GM12891 (cell line): ENCODE results near the gene TMEM129.

Experiments
- PAX5 ChIP-seq: IDR thresholded peaks from 2 replicates; pipeline ENCODE4 v1.6.1; 2011; ENCODE audit warnings: low read length, moderate library complexity, mild to moderate bottlenecking; ENCODE audit not compliant: insufficient read depth, severe bottlenecking
- POLR2A ChIP-seq: IDR thresholded peaks from 2 replicates; pipeline ENCODE4 v1.6.1; 2011; ENCODE audit warnings: low read depth, low read length, control low read depth
- TAF1 ChIP-seq: IDR thresholded peaks from 2 replicates; pipeline ENCODE4 v1.6.1; 2011; ENCODE audit warnings: low read depth, low read length, control low read depth

- TF ChIP-seq TAF1: no peak
- TF ChIP-seq POLR2A: no peak
- no peak for TF ChIP-seq PAX5
These were observed 34.6 kb downstream of the TMEM129 start for GRCh38 chr4:1686440-1687036.
